ENCODE results near the gene DNAI2. TPM values are rescaled to one million over a fixed set of nuclear protein-coding genes. Genes with fewer than 3 reads are reported as not detected.

The DNAI2 gene
- total RNA-seq, 1 donor from 2014 or later = 0.32 TPM

DNA sequence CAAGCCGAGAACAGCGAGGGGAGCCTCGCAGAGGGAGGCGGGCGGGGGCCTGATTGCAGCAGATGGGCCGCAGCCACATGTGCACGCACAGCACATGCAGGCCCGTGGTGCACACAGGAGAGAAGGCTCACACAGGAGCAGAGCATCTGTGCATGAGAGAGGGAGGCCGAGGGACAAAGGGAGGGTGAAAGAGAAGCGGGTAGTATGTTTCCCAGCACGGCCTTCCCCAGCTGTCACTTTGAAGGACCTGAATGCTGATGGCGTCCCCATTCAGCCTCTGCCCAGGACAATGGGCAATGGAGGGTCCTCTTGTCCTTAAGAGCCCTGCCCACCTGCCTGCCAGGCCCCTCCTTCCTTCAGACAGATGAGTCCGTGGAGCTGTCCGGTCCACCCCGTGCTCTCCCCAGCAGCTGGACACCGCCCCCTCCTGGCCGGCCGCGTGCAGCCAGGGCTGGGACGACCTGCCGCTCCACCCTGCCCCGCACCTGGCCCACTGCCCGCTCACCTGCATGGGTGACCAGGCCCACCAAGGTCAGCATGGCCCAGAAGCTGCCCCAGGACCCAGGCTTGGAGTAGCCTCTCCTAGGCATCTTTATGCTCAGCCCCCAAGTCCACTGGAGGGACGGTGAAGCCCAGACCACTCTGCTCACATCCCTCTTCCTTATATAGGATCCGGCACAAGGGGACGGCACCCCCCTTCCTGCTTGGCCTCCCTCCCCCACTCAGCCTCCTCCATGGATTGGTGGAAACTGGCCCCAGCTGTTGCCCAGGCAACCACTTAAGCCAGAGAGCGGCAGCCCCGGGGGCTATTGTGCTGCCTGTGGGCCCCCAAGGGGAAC is 87.4 kb downstream of the DNAI2 start, which contains the start of gene BTBD17:
Gene BTBD17, minus strand, starts transcription at position 639 of the 839 bp plus-strand sequence. Its CDS starts 49 bp downstream, at position 590.
- DNase-seq (ENCODE audit: low spot score) = no peak

DNA sequence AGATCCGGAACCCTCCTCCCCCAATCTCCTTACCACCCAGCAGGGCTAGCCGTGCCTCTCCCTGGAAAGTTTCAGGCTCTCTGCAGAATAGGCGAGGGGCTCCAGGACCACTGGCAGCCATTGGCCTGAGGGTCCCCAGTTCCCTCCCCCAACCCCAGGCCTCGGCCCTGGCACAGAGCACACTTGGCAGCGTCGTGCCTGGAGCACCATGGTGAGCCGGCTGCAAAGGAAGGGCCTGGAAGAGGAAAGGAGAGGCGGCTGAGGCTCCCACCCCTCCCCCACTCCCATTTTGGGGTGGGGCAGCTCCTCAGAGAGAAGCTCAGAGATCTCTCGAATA is 88.0 kb downstream of the DNAI2 start:
- DNase-seq (ENCODE audit: low spot score) = no peak

DNA sequence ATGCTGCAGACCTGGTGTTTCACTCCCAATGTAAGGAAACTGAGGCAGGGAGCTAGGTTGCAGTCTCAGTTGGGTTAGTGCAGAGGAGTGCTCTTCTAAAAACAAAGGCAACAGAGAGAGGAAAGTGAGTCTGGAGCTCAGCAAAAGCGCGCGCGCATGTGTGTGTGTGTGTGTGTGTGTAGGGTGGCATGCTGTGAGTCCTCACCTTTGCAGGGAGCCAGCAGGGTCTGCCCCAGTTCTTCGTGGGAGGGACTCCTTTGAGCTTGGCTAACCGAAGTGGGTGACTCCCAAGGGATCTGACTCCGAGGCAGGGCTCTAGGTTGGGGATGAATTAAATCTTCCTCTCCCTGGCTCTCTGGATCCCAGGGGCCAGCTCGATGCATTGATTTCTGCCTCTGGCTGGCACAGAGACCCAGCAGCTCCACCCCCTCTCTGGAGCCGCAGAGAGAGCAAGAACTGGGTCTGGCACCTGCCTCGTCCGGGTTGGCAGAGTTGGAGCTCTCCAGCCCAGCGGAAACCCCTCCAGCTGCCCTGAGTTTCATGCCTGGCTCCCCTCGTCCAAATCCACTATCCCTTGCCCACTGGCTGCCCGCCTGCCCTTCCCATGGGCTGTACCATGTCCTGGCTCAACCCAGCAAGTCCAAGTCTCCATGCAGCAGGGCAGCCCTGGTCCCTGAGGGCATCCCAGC is 88.9 kb downstream of the DNAI2 start:
- DNase-seq (ENCODE audit: low spot score) = no peak

Other genes starting within 250 kb of the DNAI2 start
- gene RPL38, start 70.6 kb upstream of the DNAI2 start, total RNA-seq = 627 TPM
- gene TTYH2, start 60.7 kb upstream of the DNAI2 start, total RNA-seq = 6.9 TPM
- 0.32 TPM for gene KIF19, start 52.0 kb downstream of the DNAI2 start, total RNA-seq
- gene BTBD17, start 87.6 kb downstream of the DNAI2 start, total RNA-seq = not detected
- 0.20 TPM for gene GPR142, start 93.3 kb downstream of the DNAI2 start, total RNA-seq
- 148 TPM for gene GPRC5C, start 157.9 kb downstream of the DNAI2 start, total RNA-seq
- gene CD300A, start 192.4 kb downstream of the DNAI2 start, total RNA-seq = 15.2 TPM